Left ventricle myocardium inferior (tissue), 1 donor: ENCODE data around the gene ALDH6A1. TPM values are rescaled to one million over a fixed set of nuclear protein-coding genes. Genes with fewer than 3 reads are reported as not detected.

Experiments
- DNase-seq: peaks from one replicate; pipeline ENCODE4 v3.0.0-alpha.2; 2020
- H3K27ac ChIP-seq: fragments of 200-600 bp; replicated peaks from 2 replicates; pipeline ENCODE4 v1.8.0; 2021
- H3K27me3 ChIP-seq: fragments of 200-600 bp; 2 replicates; pipeline ENCODE4 v1.8.0; 2021; ENCODE audit warnings: low read depth
- H3K36me3 ChIP-seq: fragments of 200-600 bp; 2 replicates; pipeline ENCODE4 v1.8.0; 2021
- H3K4me1 ChIP-seq: fragments of 200-600 bp; 2 replicates; pipeline ENCODE4 v1.8.0; 2021
- H3K4me3 ChIP-seq: fragments of 200-600 bp; 2 replicates; pipeline ENCODE4 v1.8.0; 2021; ENCODE audit warnings: mild to moderate bottlenecking, moderate library complexity
- H3K9me3 ChIP-seq: fragments of 200-600 bp; replicated peaks from 2 replicates; pipeline ENCODE4 v1.8.0; 2021
- intact Hi-C: fragments of 100-400 bp; cut with micrococcal nuclease; formaldehyde crosslinking; loops from one replicate; pipeline ENCODE4 v1.11.0; 2022
- total RNA-seq: library from RNA; stranded (reverse); fragmentation: NEBNext Ultra II Directional; extraction: Animal tissue kit (Norgen Biotek cat#: 25700); gene quantifications from one replicate; pipeline ENCODE4 v1.2.1, GENCODE V29; 2021
- TF ChIP-seq, protein P1 (sequence below): fragments of 200-600 bp; IDR thresholded peaks from 2 replicates; pipeline ENCODE4 v1.8.0; 2021; ENCODE audit warnings: antibody characterized with exemption, mild to moderate bottlenecking, borderline replicate concordance
- donor health status: DM: no; HTN: yes; CAD: no; lungs with severe emphysema.

Gene ALDH6A1
- total RNA-seq, 1 donor from 2014 or later = 69.6 TPM

DNA sequence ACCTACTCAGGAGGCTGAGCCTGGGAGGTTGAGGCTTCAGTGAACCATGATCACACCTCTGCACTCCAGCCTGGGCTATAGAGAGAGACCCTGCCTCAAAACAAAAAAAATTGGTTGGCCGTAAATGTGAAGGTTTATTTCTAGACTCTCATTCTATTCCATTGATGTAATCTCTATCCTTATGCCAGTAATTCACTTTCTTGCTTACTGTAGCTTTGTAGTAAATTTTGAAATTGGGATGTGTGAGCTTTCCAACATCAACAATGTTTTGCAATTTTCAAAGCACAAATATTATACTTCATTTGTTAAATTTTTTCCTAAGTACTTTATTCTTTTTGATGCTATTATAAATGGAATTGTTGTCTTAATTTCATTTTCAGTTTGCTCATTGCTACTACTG, 25.1 kb upstream of the ALDH6A1 start:
- peaks cover 18% of the 10 kb centered on the region for H3K36me3 ChIP-seq
- H3K4me3 ChIP-seq = no peak overlapping the region
- TF ChIP-seq, protein P1, sequence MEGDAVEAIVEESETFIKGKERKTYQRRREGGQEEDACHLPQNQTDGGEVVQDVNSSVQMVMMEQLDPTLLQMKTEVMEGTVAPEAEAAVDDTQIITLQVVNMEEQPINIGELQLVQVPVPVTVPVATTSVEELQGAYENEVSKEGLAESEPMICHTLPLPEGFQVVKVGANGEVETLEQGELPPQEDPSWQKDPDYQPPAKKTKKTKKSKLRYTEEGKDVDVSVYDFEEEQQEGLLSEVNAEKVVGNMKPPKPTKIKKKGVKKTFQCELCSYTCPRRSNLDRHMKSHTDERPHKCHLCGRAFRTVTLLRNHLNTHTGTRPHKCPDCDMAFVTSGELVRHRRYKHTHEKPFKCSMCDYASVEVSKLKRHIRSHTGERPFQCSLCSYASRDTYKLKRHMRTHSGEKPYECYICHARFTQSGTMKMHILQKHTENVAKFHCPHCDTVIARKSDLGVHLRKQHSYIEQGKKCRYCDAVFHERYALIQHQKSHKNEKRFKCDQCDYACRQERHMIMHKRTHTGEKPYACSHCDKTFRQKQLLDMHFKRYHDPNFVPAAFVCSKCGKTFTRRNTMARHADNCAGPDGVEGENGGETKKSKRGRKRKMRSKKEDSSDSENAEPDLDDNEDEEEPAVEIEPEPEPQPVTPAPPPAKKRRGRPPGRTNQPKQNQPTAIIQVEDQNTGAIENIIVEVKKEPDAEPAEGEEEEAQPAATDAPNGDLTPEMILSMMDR = no peak
- no peak overlapping the region for H3K27ac ChIP-seq
- DNase-seq = no peak
- H3K27me3 ChIP-seq = no peaks in the 10 kb centered on the region
- H3K4me1 ChIP-seq = no peaks in the 10 kb centered on the region
- intact Hi-C loops = no loop called here
- H3K9me3 ChIP-seq = no peaks in the 10 kb centered on the region

DNA sequence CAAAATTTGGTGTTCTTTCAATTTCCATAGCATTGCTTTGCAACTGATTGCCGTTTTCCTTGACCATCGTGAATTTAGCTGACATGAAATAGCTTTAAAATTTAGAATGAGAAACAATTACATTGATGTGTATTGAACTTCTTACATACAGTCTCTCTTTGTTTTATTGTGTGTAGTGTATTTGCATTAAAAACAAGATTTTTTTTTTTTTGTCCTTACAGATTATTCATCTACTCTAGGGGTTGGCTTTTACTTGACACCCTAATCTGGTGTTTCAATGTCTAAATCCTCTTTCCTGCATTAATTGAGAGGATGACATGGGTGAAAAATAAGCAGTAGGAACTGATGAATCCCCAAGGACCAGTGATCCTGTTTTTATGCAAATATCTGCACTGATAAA, 21.1 kb upstream of the ALDH6A1 start:
- Histone ChIP-seq H3K27me3 (no peaks in the 10 kb centered on the region), H3K27ac (no peak overlapping the region), H3K4me3 (no peak overlapping the region), H3K4me1 (no peaks in the 10 kb centered on the region), H3K9me3 (no peaks in the 10 kb centered on the region), H3K36me3 (peaks cover 39% of the 10 kb centered on the region)
- intact Hi-C loops = no loop called here
- DNase-seq = no peak
- TF ChIP-seq, protein P1 = no peak

DNA sequence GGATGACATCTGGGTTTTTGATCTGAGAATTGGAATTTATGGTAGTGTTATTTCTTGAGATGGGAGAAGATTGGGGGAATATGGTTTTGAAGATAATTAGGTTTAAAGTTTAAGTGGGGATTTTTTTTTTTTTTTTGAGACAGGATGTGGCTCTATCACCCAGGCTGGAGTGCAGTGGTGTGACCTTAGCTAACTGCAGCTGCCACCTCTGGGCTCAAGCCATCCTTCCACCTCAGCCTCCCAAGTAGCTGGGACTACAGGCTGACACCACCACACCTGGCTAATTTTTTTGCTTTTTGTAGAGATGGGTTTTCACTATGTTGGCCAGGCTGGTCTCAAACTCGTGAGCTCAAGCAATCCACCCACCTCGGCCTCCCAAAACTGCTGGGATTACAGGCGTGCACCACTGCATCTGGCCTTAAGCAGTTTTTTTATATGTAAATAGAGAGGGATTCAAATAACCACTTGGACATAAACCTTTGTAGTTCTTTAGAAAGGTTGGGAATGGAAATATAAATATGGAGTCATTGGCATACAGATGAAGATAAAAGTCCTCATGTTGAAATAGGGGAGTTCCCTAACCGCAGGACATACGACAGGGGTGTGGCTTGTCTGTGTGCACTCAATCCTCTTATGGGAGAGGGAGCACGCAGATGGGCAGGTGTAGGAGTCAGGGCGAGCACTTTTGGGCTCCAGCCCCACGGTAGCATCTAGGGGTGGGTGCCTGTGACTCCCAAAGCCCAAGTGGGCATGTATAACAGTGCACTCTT, 5.2 kb upstream of the ALDH6A1 start:
- H3K9me3 ChIP-seq = no peaks in the 10 kb centered on the region
- intact Hi-C loops = no loop called here
- H3K27me3 ChIP-seq = no peaks in the 10 kb centered on the region
- no peak overlapping the region for H3K27ac ChIP-seq
- H3K4me1 ChIP-seq = peaks cover 19% of the 10 kb centered on the region
- DNase-seq = no peak
- TF ChIP-seq, protein P1 = no peak
- peaks cover 31% of the 10 kb centered on the region for H3K36me3 ChIP-seq
- no peak overlapping the region for H3K4me3 ChIP-seq

DNA sequence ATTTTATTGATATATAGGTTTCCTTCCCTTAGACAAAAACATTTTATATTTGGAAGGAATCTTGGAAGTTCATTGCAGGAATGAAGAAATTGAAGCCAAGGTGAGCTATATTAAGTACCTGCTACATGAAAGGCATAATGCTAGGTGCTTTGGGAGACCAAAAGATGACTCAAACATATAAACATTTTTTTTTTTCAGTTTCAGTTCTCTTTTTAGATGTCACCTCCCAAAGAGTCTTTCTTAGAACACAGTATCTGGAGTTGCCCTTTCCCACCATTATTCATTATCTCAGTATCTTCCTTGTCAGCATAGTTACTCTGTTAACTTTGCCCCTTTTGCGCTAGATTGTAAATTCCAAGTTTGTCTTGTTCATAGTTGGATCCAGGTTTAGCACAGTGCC, 1.6 kb upstream of the ALDH6A1 start:
- Histone ChIP-seq H3K27ac (no peak overlapping the region), H3K4me1 (peaks cover 46% of the 10 kb centered on the region), H3K9me3 (no peaks in the 10 kb centered on the region), H3K36me3 (no peaks in the 10 kb centered on the region), H3K4me3 (peak overlapping the region; percentile 87), H3K27me3 (no peaks in the 10 kb centered on the region)
- intact Hi-C loops = no loop called here
- TF ChIP-seq, protein P1 = no peak
- DNase-seq = no peak

DNA sequence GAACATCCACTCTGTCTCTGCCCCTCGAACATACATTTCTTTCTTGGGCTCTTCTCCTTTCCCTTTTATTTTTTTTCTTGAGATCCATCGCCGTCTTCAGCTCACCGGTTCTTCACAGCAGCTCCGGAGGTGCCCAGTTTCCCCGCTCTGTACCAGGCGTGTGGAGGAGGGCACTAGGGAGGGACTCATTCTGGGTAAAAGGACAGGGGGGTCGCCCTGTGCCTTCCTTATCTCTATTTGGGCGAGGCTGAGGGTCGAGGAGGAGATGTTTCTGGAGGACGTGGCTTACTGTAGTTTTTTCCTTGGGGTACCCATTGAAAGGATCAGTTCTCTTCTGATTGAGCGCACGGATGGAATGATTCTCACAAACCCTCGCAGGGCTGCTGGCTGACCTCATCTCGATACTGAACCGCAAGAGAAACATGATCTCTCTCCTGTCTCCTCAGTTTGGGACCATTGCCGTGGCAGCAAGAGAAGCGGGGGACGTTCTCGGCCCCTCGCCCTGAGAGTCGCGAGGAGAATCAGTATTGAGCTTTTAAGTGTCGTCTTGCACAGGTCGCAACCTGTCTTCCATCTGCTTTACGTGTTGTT, 889 bp upstream of the ALDH6A1 start:
- Histone ChIP-seq H3K27ac (peak overlapping the region; percentile 88), H3K9me3 (no peaks in the 10 kb centered on the region), H3K4me1 (peaks cover 46% of the 10 kb centered on the region), H3K27me3 (no peaks in the 10 kb centered on the region), H3K4me3 (peak overlapping the region; percentile 87), H3K36me3 (no peaks in the 10 kb centered on the region)
- no peak for DNase-seq
- intact Hi-C loops = no loop called here
- TF ChIP-seq, protein P1 = no peak
